ENCODE data around the gene STAB1. TPM values are rescaled to one million over a fixed set of nuclear protein-coding genes. Genes with fewer than 3 reads are reported as not detected.

The STAB1 gene
- total RNA-seq, 4 donors from 2014 or later: 5.3 to 21.1 (median 14.3) TPM

GRCh38 chr3:52494445-52494844 is 693 bp upstream of the STAB1 start:
- Histone ChIP-seq H3K27me3 (no peaks in the 10 kb centered on the region), H3K36me3 (peaks cover 40% of the 10 kb centered on the region), H3K4me3 (peak overlapping the region; percentile 40), H3K4me1 (peaks cover 47% of the 10 kb centered on the region), H3K9me3 (no peaks in the 10 kb centered on the region), H3K27ac (peak overlapping the region; percentile 80)
- 79% methylated on average over 6 of the region's 7 CpGs for WGBS
- TF ChIP-seq, protein P1, sequence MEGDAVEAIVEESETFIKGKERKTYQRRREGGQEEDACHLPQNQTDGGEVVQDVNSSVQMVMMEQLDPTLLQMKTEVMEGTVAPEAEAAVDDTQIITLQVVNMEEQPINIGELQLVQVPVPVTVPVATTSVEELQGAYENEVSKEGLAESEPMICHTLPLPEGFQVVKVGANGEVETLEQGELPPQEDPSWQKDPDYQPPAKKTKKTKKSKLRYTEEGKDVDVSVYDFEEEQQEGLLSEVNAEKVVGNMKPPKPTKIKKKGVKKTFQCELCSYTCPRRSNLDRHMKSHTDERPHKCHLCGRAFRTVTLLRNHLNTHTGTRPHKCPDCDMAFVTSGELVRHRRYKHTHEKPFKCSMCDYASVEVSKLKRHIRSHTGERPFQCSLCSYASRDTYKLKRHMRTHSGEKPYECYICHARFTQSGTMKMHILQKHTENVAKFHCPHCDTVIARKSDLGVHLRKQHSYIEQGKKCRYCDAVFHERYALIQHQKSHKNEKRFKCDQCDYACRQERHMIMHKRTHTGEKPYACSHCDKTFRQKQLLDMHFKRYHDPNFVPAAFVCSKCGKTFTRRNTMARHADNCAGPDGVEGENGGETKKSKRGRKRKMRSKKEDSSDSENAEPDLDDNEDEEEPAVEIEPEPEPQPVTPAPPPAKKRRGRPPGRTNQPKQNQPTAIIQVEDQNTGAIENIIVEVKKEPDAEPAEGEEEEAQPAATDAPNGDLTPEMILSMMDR (IDR thresholded peaks at IDR 0.05): no peak
- TF ChIP-seq POLR2AphosphoS5 (IDR thresholded peaks at IDR 0.05): no peak
- TF ChIP-seq EP300 (IDR thresholded peaks at IDR 0.05): no peak
- TF ChIP-seq POLR2A (IDR thresholded peaks at IDR 0.05): no peak
- DNase-seq (ENCODE audit: low spot score in 2 of 2): no peak

GRCh38 chr3:52495777-52496602 is 852 bp downstream of the STAB1 start:
- TF ChIP-seq, protein P1 (IDR thresholded peaks at IDR 0.05): no peak
- 32% methylated on average over 6 of the region's 16 CpGs for WGBS

DNA sequence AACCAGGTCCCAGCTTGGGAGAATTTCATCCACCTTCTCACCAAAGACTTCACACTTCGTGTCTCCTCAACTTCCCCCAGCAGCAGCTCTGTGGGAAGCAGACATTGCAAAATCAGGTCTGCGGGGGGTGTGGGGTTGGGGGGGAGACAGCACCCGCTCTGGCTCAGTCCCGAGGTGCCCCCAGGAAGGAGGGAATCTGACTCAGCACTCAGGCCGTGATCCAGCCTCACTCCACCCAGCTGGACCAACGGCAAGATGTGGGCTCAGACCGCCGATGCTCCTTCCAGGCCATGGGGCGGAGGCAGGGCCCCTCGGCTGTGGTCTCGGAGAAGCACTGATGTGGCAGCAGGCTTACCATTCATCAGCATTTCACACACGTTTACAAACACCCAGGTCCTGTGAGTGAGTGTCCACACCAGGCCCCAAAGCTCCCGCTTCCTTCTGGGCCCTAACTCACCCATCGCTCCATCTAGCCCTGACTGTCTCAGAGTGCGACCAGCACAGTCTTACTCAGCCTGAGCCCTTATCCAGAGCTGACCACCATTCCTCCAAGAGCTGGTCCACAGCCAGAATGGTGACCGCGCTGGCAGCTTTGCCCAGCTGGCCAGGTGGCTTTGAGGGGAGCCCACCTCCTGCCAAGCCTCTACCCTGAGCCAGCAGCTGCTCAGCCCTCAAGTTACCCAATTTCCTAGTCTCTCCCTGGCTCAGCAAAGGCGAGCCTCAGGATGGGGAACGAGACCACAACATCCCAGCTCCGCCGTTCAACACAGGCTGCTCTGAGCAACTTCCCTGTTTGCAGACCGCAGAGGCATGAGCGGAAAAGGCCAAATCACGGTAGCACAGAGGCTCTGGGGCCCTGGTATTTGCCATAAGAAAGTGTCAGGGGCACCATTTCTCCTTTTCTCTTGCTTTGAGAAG is 3.3 kb downstream of the STAB1 start:
- peak overlapping the region; percentile 31 for H3K27ac ChIP-seq
- 72% methylated on average over 19 of the region's 24 CpGs for WGBS
- DNase-seq (ENCODE audit: low spot score in 2 of 2): no peak
- TF ChIP-seq POLR2AphosphoS5 (IDR thresholded peaks at IDR 0.05): no peak
- TF ChIP-seq POLR2A (IDR thresholded peaks at IDR 0.05): no peak
- TF ChIP-seq, protein P1 (IDR thresholded peaks at IDR 0.05): no peak
- TF ChIP-seq EP300 (IDR thresholded peaks at IDR 0.05): no peak
- H3K4me3 ChIP-seq: no peak overlapping the region
- H3K4me1 ChIP-seq: peaks cover 34% of the 10 kb centered on the region
- H3K27me3 ChIP-seq: no peaks in the 10 kb centered on the region
- peaks cover under 1% of the 10 kb centered on the region for H3K36me3 ChIP-seq
- H3K9me3 ChIP-seq: no peaks in the 10 kb centered on the region

More at GRCh38 chr3:52495777-52496602, 852 bp downstream of the STAB1 start:
- no peaks in the 10 kb centered on the region for H3K27me3 ChIP-seq
- peaks cover 38% of the 10 kb centered on the region for H3K4me1 ChIP-seq
- H3K27ac ChIP-seq: peak overlapping the region; percentile 80
- peak overlapping the region; percentile 40 for H3K4me3 ChIP-seq
- DNase-seq (ENCODE audit: low spot score in 2 of 2): no peak
- H3K9me3 ChIP-seq: no peaks in the 10 kb centered on the region
- peaks cover 25% of the 10 kb centered on the region for H3K36me3 ChIP-seq

GRCh38 chr3:52501046-52501445 is 5.9 kb downstream of the STAB1 start:
- peaks cover 14% of the 10 kb centered on the region for H3K4me1 ChIP-seq
- no peak for DNase-seq (ENCODE audit: low spot score in 2 of 2)
- H3K9me3 ChIP-seq: no peaks in the 10 kb centered on the region
- 73% methylated on average over 9 of the region's 11 CpGs for WGBS
- H3K4me3 ChIP-seq: no peak overlapping the region
- no peak overlapping the region for H3K27ac ChIP-seq
- no peak for TF ChIP-seq EP300 (IDR thresholded peaks at IDR 0.05)
- no peaks in the 10 kb centered on the region for H3K36me3 ChIP-seq
- no peaks in the 10 kb centered on the region for H3K27me3 ChIP-seq

DNA sequence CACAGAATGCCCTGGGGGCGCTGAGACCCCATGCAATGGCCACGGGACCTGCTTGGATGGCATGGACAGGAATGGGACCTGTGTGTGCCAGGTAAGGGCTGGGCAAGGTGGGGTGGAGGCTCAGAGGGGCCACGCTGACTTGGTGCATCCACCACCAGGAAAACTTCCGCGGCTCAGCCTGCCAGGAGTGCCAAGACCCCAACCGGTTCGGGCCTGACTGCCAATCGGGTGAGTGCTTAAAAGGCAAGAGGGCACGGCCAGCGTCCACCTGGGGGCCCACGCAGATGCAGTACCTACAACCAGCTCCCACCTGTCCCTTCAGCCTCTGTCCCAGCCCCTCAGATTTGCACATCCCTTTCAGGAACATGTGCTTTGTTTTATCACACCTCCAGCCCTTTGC is 6.9 kb downstream of the STAB1 start:
- no peak for DNase-seq (ENCODE audit: low spot score in 2 of 2)
- no peak overlapping the region for H3K4me3 ChIP-seq
- TF ChIP-seq POLR2AphosphoS5 (IDR thresholded peaks at IDR 0.05): no peak
- no peak for TF ChIP-seq EP300 (IDR thresholded peaks at IDR 0.05)
- TF ChIP-seq, protein P1 (IDR thresholded peaks at IDR 0.05): no peak
- no peak for TF ChIP-seq POLR2A (IDR thresholded peaks at IDR 0.05)
- H3K9me3 ChIP-seq: no peaks in the 10 kb centered on the region
- no peaks in the 10 kb centered on the region for H3K36me3 ChIP-seq
- no peak overlapping the region for H3K27ac ChIP-seq
- H3K27me3 ChIP-seq: no peaks in the 10 kb centered on the region
- 87% methylated on average over 11 of the region's 11 CpGs for WGBS
- peaks cover 10% of the 10 kb centered on the region for H3K4me1 ChIP-seq
